ENCODE data around the gene TEKT2.

DNA sequence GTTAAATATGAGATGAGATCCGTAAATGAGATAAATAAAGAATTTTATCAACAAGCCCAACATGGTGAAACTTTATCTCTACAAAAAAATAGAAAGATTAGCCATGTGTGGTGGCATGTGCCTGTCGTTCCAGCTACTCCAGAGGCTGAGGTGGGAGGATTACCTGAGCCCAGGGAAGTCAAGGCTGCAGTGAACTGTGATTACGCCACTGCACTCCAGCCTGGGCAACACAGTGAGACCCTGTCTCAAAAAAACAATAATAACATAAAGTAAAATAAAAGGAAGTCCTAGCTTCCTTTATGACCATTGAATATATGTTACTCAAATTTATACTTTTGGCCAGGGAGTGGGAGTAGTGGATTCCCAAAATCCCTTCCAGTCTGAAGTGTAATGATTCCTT is 48.7 kb upstream of the TEKT2 start:
- TF ChIP-seq, protein P1, sequence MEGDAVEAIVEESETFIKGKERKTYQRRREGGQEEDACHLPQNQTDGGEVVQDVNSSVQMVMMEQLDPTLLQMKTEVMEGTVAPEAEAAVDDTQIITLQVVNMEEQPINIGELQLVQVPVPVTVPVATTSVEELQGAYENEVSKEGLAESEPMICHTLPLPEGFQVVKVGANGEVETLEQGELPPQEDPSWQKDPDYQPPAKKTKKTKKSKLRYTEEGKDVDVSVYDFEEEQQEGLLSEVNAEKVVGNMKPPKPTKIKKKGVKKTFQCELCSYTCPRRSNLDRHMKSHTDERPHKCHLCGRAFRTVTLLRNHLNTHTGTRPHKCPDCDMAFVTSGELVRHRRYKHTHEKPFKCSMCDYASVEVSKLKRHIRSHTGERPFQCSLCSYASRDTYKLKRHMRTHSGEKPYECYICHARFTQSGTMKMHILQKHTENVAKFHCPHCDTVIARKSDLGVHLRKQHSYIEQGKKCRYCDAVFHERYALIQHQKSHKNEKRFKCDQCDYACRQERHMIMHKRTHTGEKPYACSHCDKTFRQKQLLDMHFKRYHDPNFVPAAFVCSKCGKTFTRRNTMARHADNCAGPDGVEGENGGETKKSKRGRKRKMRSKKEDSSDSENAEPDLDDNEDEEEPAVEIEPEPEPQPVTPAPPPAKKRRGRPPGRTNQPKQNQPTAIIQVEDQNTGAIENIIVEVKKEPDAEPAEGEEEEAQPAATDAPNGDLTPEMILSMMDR (IDR thresholded peaks at IDR 0.05): no peak
- no peak for TF ChIP-seq POLR2A (IDR thresholded peaks at IDR 0.05)
